ENCODE data around the gene LRPAP1. TPM values are rescaled to one million over a fixed set of nuclear protein-coding genes. Genes with fewer than 3 reads are reported as not detected.
"Not testable (repeated sequence)": the region's sequence is repeated elsewhere in the genome, so short reads cannot be mapped to it uniquely, and the experiment has no call there.

Gene LRPAP1
- total and polyA plus RNA-seq, 2 donors (not counting 3 experiments of a cell fraction or from before 2014, with no cell fraction given) = 90.1 to 170 TPM

DNA sequence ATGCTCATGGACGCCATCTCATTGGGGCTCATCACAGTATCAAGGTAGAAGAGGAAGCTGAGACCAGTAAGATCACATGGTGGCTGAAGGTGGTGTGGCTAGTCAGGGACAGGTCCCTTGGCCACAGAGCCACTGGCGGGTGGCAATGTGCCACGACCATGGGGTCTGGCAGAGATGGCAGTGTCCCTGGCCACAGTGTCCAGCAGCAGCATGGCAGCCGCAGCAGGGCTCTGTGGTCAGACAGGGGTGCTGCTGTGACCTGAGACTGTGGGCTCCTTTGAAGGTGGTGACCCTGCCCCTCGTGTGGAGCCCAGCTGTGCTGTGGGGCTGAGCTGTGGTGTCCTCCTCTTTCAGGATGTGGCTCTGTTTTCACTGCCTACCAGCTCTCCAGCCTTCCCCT is 71.3 kb downstream of the LRPAP1 start:
- peaks cover 7 to 9% of the 10 kb centered on the region in 2 experiments for H3K27me3 ChIP-seq (ENCODE audit: control insufficient read depth in 2 of 2, insufficient read depth in 2 of 2, low read length in 2 of 2)
- intact Hi-C loops (cut with micrococcal nuclease) (no loop called here), dilution Hi-C loops (cut with MboI; ENCODE audit: extremely low pct_ligation_motif_present, low sequenced_read_pairs) (no loop called here)
- H3K4me3 ChIP-seq (replicated peaks in 1 of 3; ENCODE audit: insufficient read depth in 1 of 3, low read depth in 1 of 3, low read length in 3 of 3) = no peak overlapping the region
- CTCF ChIA-PET = interaction anchor here (1.2 to 1.9 kb wide), 3 partner anchors 9 to 20 kb away, joined by 4 to 8 read pairs (median 4); no protein-coding TSS in a partner anchor
- H3K9me3 ChIP-seq (replicated peaks; ENCODE audit: control insufficient read depth, insufficient read depth, low read length) = no peaks in the 10 kb centered on the region
- H3K9ac ChIP-seq (replicated peaks; ENCODE audit: extremely low read depth, insufficient read depth, low read length) = no peak overlapping the region
- FAIRE-seq (no peak), DNase-seq (ENCODE audit: low read depth, low spot score) (no peak)
- POLR2A ChIA-PET = no interaction called here
- no peak overlapping the region for H3K27ac ChIP-seq (ENCODE audit: insufficient read depth, low read depth, low read length)
- H3K9me1 ChIP-seq (replicated peaks; ENCODE audit: control insufficient read depth, extremely low read depth, insufficient read depth, low read length) = no peaks in the 10 kb centered on the region
- no peaks in the 10 kb centered on the region for H4K20me1 ChIP-seq (replicated peaks; ENCODE audit: control insufficient read depth, extremely low read depth, insufficient read depth, low read length)
- H2AFZ ChIP-seq (ENCODE audit: low read depth, low read length) = no peak overlapping the region
- H3K4me1 ChIP-seq (ENCODE audit: control insufficient read depth, extremely low read depth, insufficient read depth, low read length) = no peaks in the 10 kb centered on the region
- H3K79me2 ChIP-seq (ENCODE audit: control insufficient read depth, insufficient read depth, low read length) = no peaks in the 10 kb centered on the region
- H3K4me2 ChIP-seq (ENCODE audit: insufficient read depth, low read length) = no peak overlapping the region
- TF ChIP-seq JUN (IDR thresholded peaks at IDR 0.05; ENCODE audit: borderline replicate concordance, insufficient read depth, insufficient read length, low read depth) = no peak
- no peak for TF ChIP-seq EZH2 (IDR thresholded peaks at IDR 0.05; ENCODE audit: borderline replicate concordance, low read depth, low read length, severe bottlenecking)
- TF ChIP-seq POLR2AphosphoS5 (IDR thresholded peaks at IDR 0.05; ENCODE audit: insufficient read depth, low read depth, low read length) = no peak
- no peak for TF ChIP-seq GATA2 (IDR thresholded peaks at IDR 0.05; ENCODE audit: insufficient read depth, insufficient read length, low read depth, low read length)
- TF ChIP-seq MYC (IDR thresholded peaks at IDR 0.05; ENCODE audit: low read depth, low read length) = no peak
- TF ChIP-seq, protein P1, sequence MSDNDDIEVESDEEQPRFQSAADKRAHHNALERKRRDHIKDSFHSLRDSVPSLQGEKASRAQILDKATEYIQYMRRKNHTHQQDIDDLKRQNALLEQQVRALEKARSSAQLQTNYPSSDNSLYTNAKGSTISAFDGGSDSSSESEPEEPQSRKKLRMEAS (IDR thresholded peaks at IDR 0.05; ENCODE audit: insufficient read depth, insufficient read length) = no peak
- no peak for TF ChIP-seq FOS (IDR thresholded peaks at IDR 0.05; ENCODE audit: borderline replicate concordance, insufficient read depth, low read length)
- TF ChIP-seq CTCF (IDR thresholded peaks at IDR 0.05; ENCODE audit: extremely low read depth in 1 of 2, insufficient read depth in 1 of 2, low read depth in 1 of 2, low read length in 2 of 2) = no peak
- no peak for TF ChIP-seq POLR2A (IDR thresholded peaks at IDR 0.05; ENCODE audit: low read depth, low read length)
- H3K36me3 ChIP-seq (ENCODE audit: control insufficient read depth in 2 of 2, extremely low read depth in 1 of 2, insufficient read depth in 2 of 2, low read length in 2 of 2) = no peaks in the 10 kb centered on the region
- BruUV-seq (replicated peaks) = no TSS peak

DNA sequence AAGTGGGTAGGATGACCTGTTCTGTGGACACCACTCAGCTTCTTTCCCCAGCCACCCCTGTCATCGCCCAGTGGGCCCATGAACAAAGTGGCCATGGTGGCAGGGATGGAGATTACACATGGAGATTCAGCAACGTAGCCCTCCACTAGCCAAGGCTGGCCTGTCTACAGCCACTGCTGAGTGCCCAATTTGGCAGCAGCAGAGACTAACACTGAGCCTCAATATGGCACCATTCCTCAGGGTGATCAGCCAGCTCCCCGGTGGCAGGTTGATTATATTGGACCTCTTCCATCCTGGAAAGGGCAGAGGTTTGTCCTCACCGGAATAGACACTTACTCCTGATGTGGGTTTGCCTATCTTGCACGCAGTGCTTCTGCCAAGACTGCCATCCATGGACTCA is 73.1 kb downstream of the LRPAP1 start:
- H3K27me3 ChIP-seq (ENCODE audit: control insufficient read depth in 2 of 2, insufficient read depth in 2 of 2, low read length in 2 of 2); H3K27ac ChIP-seq (ENCODE audit: insufficient read depth, low read depth, low read length); DNase-seq (ENCODE audit: low read depth, low spot score); BruUV-seq (replicated peaks); H2AFZ ChIP-seq (ENCODE audit: low read depth, low read length); H3K9ac ChIP-seq (replicated peaks; ENCODE audit: extremely low read depth, insufficient read depth, low read length); H3K9me3 ChIP-seq (replicated peaks; ENCODE audit: control insufficient read depth, insufficient read depth, low read length); H3K4me3 ChIP-seq (replicated peaks in 1 of 3; ENCODE audit: insufficient read depth in 1 of 3, low read depth in 1 of 3, low read length in 3 of 3); intact Hi-C loops (cut with micrococcal nuclease); H4K20me1 ChIP-seq (replicated peaks; ENCODE audit: control insufficient read depth, extremely low read depth, insufficient read depth, low read length); POLR2A ChIA-PET; dilution Hi-C loops (cut with MboI; ENCODE audit: extremely low pct_ligation_motif_present, low sequenced_read_pairs); H3K4me2 ChIP-seq (ENCODE audit: insufficient read depth, low read length); H3K79me2 ChIP-seq (ENCODE audit: control insufficient read depth, insufficient read depth, low read length); H3K36me3 ChIP-seq (ENCODE audit: control insufficient read depth in 2 of 2, extremely low read depth in 1 of 2, insufficient read depth in 2 of 2, low read length in 2 of 2); H3K9me1 ChIP-seq (replicated peaks; ENCODE audit: control insufficient read depth, extremely low read depth, insufficient read depth, low read length); H3K4me1 ChIP-seq (ENCODE audit: control insufficient read depth, extremely low read depth, insufficient read depth, low read length); FAIRE-seq: not testable (repeated sequence)
- CTCF ChIA-PET = interaction anchor here (1.0 kb wide), 1 partner anchor 22 kb away, joined by 3 read pairs; no protein-coding TSS in a partner anchor
